HL-60/S4 treated with phorbol 12-myristate 13-acetate at 8.2 ng/mL for 4 days and 3 days (cell line): Measurements from ENCODE around the gene NTRK2.

ENCODE experiments used
- in situ Hi-C: fragments of 300-500 bp; cut with MboI; formaldehyde crosslinking; loops from 2 replicates; pipeline ENCODE4 v1.15.0; 2022; ENCODE audit warnings: low sequenced_read_pairs

The NTRK2 gene

GRCh38 chr9:84925225-84925872 is 255.8 kb downstream of the NTRK2 start:
- in situ Hi-C loops, result no loop called here

- in situ Hi-C loops, result no loop called here
These were observed 257.3 kb downstream of the NTRK2 start for GRCh38 chr9:84926793-84927192.

- in situ Hi-C loops, result no loop called here
These were observed 258.9 kb downstream of the NTRK2 start for GRCh38 chr9:84928419-84928818.

- in situ Hi-C loops, result no loop called here
These were observed 259.5 kb downstream of the NTRK2 start for GRCh38 chr9:84929068-84929467.

- in situ Hi-C loops, result no loop called here
These were observed 263.5 kb downstream of the NTRK2 start for GRCh38 chr9:84932915-84933527.

- in situ Hi-C loops, result no loop called here
These were observed 266.1 kb downstream of the NTRK2 start for GRCh38 chr9:84935528-84936117.

GRCh38 chr9:84937180-84937579 is 267.7 kb downstream of the NTRK2 start:
- in situ Hi-C loops, result no loop called here

- in situ Hi-C loops, result no loop called here
These were observed 268.1 kb downstream of the NTRK2 start for GRCh38 chr9:84937581-84937980.

GRCh38 chr9:84939774-84940173 is 270.2 kb downstream of the NTRK2 start:
- in situ Hi-C loops, result no loop called here

- in situ Hi-C loops, result no loop called here
These were observed 270.8 kb downstream of the NTRK2 start for GRCh38 chr9:84940294-84940693.

- in situ Hi-C loops, result no loop called here
These were observed 272.3 kb downstream of the NTRK2 start for GRCh38 chr9:84941792-84942191.

GRCh38 chr9:84943482-84944050 is 274.0 kb downstream of the NTRK2 start:
- in situ Hi-C loops, result no loop called here

- in situ Hi-C loops, result no loop called here
These were observed 276.5 kb downstream of the NTRK2 start for GRCh38 chr9:84945878-84946538.

GRCh38 chr9:84947412-84947972 is 278.0 kb downstream of the NTRK2 start:
- in situ Hi-C loops, result no loop called here

GRCh38 chr9:84949258-84949657 is 279.7 kb downstream of the NTRK2 start:
- in situ Hi-C loops, result no loop called here

GRCh38 chr9:84949971-84950370 is 280.4 kb downstream of the NTRK2 start:
- in situ Hi-C loops, result no loop called here

- in situ Hi-C loops, result no loop called here
These were observed 281.6 kb downstream of the NTRK2 start for GRCh38 chr9:84950879-84951811.

- in situ Hi-C loops, result no loop called here
These were observed 283.8 kb downstream of the NTRK2 start for GRCh38 chr9:84953252-84953773.

GRCh38 chr9:84953797-84954705 is 284.5 kb downstream of the NTRK2 start:
- in situ Hi-C loops, result no loop called here
